CD4-positive, alpha-beta T cell treated with Interleukin-4 for 4 hours (primary cell): ENCODE data around the gene IRF2.
A peak's percentile ranks its signal among the peaks of the same experiment; 100 is the strongest.

Experiments used
- DNase-seq: peaks from one replicate; pipeline ENCODE4 v3.0.0-alpha.2; 2020

Gene IRF2

DNA sequence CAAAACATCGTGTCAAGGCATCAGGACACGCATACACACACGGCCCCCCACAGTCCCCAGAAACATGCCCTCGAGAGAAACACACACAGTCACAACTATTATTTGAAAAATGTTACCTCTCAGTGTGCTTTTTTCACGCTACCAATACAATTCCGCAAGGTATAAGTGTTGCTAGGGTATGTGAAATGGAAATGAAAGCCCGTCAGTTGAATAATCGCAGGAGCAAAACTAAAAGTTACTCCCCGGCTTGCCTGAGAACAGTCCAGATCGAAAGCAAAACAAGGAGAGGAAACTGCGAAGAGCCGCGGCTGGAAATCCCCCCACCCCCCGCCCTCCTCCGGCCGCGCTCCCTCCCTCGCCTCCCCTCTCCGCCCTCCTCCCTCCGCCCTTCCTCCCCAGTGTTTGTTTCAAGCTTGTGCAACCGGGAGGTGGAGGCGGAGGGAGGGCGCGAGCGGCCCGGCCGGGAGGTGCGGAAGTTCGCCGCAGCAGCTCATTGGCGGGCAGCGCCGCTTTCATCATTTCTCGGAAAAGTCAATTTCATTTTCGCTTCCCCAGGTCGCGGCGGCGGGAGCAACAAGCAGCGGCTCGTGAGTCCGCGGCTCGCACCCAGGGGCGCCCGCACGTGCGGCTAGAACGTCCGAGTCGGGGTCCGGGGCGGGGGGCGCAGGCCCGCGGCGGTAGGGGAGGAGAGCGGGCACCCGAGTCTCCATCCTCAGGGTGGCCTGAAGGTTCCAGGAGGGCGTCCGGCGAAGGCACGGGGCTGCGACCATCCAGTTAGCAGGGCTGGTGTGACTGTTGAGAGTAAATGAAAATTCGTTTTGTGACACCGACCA lies at the start of gene IRF2:
TSS of gene IRF2 (minus strand) at position 288 of the 833 bp plus-strand sequence. CDS start 45,486 bp downstream, outside the sequence.
- peak; percentile 97 for DNase-seq

DNA sequence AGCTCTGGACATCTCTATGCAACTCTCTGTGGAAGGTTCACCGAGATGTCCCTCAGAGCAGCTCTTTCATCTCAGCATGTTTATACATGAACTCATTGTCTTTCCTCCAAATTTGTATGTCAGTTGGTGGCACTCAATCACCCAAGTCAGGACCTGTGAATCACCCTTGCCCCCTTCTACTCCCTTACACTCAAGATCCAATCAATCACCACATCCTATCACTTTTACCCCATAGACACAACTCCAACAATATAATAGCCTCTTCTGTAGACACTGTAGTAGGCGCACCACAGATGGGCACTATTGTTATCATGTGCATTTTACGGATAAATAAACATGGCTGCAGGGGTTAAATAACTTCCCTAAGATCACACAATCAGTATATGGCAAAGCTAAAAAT lies 41.3 kb upstream of the IRF2 start:
- DNase-seq: no peak

- DNase-seq: peak; percentile 27
These were observed 40.0 kb upstream of the IRF2 start for GRCh38 chr4:184514121-184514988.

DNA sequence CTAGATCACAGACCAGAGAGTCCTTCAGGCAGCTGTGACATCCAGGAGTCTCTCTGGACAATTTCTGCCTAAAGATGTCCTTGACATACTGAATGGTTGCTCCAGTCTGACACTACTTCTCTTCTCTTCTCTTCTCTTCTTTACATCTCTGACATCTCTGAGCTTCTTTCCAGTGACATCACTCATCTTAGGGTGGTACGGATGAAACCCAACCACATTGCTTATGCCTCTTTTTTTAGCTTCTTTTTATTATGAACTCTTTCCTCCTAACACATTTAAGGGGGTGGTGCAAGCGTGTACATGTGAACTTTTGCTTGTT lies 39.4 kb upstream of the IRF2 start:
- no peak for DNase-seq

DNA sequence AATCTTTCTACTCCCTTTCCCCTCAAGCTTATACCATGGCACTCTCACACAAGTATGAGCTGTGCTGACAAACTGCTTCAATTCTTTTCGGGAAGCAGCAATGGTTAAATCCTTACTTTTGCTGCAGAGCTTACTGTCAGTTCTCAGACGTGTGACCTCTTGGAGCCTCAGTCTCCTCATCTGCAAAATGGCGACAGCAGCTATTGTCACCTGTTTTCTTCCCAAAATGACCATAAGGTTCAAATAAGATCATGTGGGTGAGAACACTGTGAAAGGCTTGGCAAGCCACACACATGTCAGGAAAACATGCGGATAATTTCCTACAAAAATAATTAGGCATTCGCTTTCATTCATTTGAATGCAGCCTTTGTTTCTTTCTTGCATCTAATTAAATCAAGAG lies 36.8 kb upstream of the IRF2 start:
- no peak for DNase-seq

- no peak for DNase-seq
These were observed 36.1 kb upstream of the IRF2 start for GRCh38 chr4:184510401-184510800.

GRCh38 chr4:184506527-184507121 lies 32.3 kb upstream of the IRF2 start:
- DNase-seq: no peak

DNA sequence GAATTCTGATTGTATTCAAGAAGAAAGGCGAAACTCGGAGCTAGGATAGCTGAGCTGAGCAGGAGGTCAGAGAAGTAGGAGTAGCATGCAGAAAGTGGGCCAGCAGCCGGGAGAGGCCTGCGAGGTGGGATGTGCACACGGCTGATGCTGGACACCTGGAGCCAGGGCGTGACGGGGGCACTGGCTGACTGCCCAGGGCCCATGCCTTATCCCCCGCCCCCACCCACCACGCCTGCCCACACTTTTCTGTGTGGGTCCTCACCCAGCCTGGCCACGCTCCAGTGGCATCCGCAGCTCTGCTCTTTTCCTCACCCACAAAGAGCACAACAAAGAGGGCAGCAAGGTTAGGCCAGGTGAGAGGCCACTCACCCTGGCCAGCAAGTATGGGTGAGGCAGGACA lies 30.0 kb upstream of the IRF2 start:
- no peak for DNase-seq

DNA sequence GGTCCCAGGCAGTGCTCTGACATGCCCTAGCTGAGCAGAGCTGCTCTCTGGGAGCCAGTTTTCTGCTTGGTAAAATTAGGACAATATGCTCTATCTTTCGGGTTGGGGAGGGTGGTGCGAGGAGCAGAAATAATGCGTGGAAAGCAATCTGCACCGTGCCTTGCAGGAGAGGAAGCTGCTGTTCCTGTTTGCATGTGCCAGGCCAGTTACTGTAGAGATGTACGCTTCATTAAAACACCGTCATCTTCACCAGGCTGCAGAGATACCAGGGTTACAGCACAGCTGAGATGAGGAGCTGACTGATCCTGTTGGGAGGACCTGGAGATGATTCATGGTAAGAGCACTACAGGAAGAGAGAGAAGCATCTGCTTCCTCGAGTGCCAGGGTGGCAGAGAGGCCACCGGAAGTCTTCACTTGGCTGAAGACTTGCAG lies 29.5 kb upstream of the IRF2 start:
- DNase-seq: peak; percentile 24

GRCh38 chr4:184500748-184501589 lies 26.6 kb upstream of the IRF2 start:
- DNase-seq: no peak

GRCh38 chr4:184499996-184500395 lies 25.6 kb upstream of the IRF2 start:
- DNase-seq: no peak

- no peak for DNase-seq
These were observed 24.2 kb upstream of the IRF2 start for GRCh38 chr4:184498598-184498997.

GRCh38 chr4:184489771-184490170 lies 15.4 kb upstream of the IRF2 start:
- DNase-seq: no peak

- DNase-seq: no peak
These were observed 13.2 kb upstream of the IRF2 start for GRCh38 chr4:184487503-184487902.

- no peak for DNase-seq
These were observed 10.9 kb upstream of the IRF2 start for GRCh38 chr4:184485279-184485678.

DNA sequence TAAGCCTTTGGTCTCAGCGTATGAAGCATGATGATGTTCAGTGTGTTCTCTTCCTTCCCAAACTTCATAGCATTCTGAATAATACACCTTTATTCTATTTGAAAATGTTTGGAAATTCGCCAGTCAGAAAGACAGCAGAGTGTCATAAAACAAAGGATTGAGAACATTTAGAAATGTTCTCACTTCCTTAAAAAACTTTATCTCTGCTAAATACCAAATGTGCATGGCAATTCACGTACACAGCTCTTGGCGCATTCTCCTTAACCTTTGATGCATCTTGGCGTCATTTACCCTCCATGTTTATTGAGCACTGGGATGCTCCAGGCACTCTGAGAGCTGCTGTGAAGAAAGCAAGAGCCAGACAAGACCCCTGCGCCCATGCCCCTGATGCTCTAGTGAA lies 7.2 kb upstream of the IRF2 start:
- DNase-seq: no peak

GRCh38 chr4:184479516-184479950 lies 5.2 kb upstream of the IRF2 start:
- no peak for DNase-seq

DNA sequence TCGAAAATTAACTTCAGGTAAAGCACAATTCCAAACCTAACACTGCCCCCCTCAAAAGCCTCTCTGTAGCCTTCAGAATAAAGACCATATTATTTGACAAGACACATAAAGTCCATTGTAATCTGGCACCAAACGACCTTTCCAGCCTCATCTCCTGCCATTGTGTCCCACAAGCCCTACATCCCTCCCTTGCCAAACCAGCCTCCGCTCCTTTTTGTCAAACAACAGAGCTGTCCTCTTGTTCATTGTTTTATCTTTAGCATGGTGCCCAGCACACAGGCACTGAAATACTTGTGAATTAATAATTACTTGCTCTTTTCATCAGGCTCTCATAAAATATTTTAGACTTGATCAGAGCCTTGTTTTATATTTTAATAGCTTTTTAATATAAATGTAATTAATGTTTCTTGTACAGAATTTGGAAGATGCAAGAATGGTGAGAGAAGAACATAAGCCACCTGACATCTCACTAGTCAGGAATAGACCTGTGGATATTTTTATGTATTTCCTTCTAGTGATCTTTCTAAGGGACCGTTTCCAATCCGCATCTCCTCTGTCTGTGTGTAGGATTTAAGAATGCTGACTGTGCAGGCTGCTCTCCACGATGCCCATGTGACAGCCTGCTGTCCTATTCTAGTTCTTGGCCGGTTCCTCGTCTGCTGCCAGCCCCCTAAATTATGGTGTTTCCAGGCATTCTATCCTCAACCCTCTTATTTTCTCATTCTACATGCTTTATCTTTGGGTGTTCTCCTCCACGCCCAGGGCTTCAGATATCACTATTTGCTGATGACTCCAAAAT lies 3.0 kb upstream of the IRF2 start:
- no peak for DNase-seq

DNA sequence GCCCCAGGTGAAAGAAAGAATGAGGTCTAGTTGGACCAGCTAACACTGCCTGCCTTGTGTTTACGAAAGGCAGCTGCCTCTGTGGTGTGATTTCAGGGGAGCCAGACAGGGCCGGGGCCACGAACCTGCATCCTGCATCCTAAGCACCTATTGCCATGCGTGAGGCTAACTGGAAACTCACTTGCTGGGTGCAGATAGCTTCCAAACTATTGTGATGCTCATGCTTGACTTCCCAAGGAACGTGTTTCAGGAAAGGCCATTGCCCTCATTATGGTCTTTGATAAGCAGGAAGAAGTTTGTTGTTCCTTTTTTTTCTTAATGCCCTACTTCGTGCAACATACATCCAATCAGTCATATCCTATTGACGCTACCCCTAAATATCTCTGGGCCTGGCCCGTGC lies 2.3 kb upstream of the IRF2 start:
- DNase-seq: no peak

GRCh38 chr4:184475498-184475897 lies 1.1 kb upstream of the IRF2 start:
- DNase-seq: no peak

- DNase-seq: peak; percentile 39
These were observed 729 bp upstream of the IRF2 start for GRCh38 chr4:184475096-184475461.
